ENCODE results near the gene ASF1A. TPM values are rescaled to one million over a fixed set of nuclear protein-coding genes. Genes with fewer than 3 reads are reported as not detected.

ASF1A gene
- total and polyA plus RNA-seq, 10 of the 15 experiments (the other 5 are each of a cell fraction or from before 2014, with no cell fraction given), result 23.7 to 103 (median 31.5) TPM

DNA sequence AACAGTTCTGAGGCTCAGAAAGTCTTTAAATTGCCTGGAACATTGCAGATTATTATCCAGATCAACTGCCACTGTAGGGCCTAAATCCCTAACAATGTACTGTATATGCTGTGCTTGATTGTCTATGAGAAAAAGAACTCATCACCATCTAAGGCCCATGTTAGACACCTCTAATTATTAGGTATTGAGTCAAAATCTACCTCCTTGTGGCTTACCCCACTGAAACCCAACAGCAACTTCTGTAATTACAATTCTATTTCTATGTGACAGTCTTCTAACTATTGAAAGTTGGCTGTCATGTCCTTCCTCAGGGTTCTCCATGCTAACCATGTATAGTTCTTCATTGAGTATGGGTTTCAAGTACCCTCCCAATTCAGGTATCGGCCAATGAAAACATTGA lies 27.1 kb downstream of the ASF1A start:
- CTCF ChIA-PET, result no interaction called here
- DNase-seq (ENCODE audit: low read depth, low spot score), result no peak
- no peaks in the 10 kb centered on the region for H3K79me2 ChIP-seq (ENCODE audit: control insufficient read depth, insufficient read depth, low read length)
- H3K27ac ChIP-seq (ENCODE audit: control insufficient read depth, insufficient read depth), result no peak overlapping the region
- 100% methylated on average over 1 of the region's 1 CpG for WGBS (ENCODE audit: insufficient coverage, insufficient replicate concordance, low lambda C conversion rate, missing lambda C conversion rate)
- RAD21 ChIA-PET (ENCODE audit: unreplicated experiment), result no interaction called here
- H3K4me2 ChIP-seq (ENCODE audit: control insufficient read depth, insufficient read depth), result no peak overlapping the region
- POLR2A ChIA-PET, result interaction anchor here (1.0 kb wide), 1 partner anchor 18 kb away, joined by 3 read pairs; no protein-coding TSS in a partner anchor
- no peaks in the 10 kb centered on the region for H3K4me1 ChIP-seq (ENCODE audit: control insufficient read depth, insufficient read depth, low read length)
- intact Hi-C loops (cut with micrococcal nuclease; ENCODE audit: unreplicated experiment) (no loop called here), in situ Hi-C loops (cut with MboI) (no loop called here)
- no TSS peak for BruUV-seq (replicated peaks)
- H3K9me3 ChIP-seq (replicated peaks; ENCODE audit: control insufficient read depth, insufficient read depth, low read length), result no peaks in the 10 kb centered on the region
- H3K27me3 ChIP-seq (replicated peaks in 1 of 2; ENCODE audit: control insufficient read depth in 2 of 2, insufficient read depth in 2 of 2, low read length in 1 of 2), result no peaks in the 10 kb centered on the region
- H4K20me1 ChIP-seq (ENCODE audit: control insufficient read depth, insufficient read depth), result no peaks in the 10 kb centered on the region
- FAIRE-seq, result no peak
- H3K4me3 ChIP-seq, result no peak overlapping the region
- no peak overlapping the region for H3K9ac ChIP-seq (ENCODE audit: control insufficient read depth, insufficient read depth, low read length)
- no peak overlapping the region for H2AFZ ChIP-seq (ENCODE audit: control insufficient read depth, low read depth, low read length)
- peak; percentile 69 for ATAC-seq
- peaks cover 2 to 25% of the 10 kb centered on the region in 2 experiments for H3K36me3 ChIP-seq (ENCODE audit: control insufficient read depth in 2 of 2, insufficient read depth in 2 of 2, low read length in 1 of 2)
- SMC1A ChIA-PET (ENCODE audit: uncharacterized antibody, unreplicated experiment), result interaction anchor here (2.3 to 3.3 kb wide), 2 partner anchors 8 to 25 kb away, joined by 7 to 13 read pairs; no protein-coding TSS in a partner anchor
- TF ChIP-seq IKZF1 (conservative IDR thresholded peaks at IDR 0.05) (no peak), ASH2L (IDR thresholded peaks at IDR 0.05; ENCODE audit: borderline replicate concordance, low read depth) (no peak), TAF1 (IDR thresholded peaks at IDR 0.05; ENCODE audit: borderline replicate concordance, low read depth, low read length) (no peak), RFX5 (IDR thresholded peaks at IDR 0.05; ENCODE audit: low read depth, low read length) (no peak), BCL11A (IDR thresholded peaks at IDR 0.05; ENCODE audit: low read depth, low read length) (peak; percentile 33; the same call in 1 of the 2 replicates), CEBPZ (IDR thresholded peaks at IDR 0.05; ENCODE audit: low read depth, low read length) (no peak), MEF2B (IDR thresholded peaks at IDR 0.05; ENCODE audit: partially characterized antibody, poor library complexity, severe bottlenecking) (no peak), NRF1 (conservative IDR thresholded peaks at IDR 0.05; ENCODE audit: low read depth, low read length) (no peak), NFYB (IDR thresholded peaks at IDR 0.05; ENCODE audit: insufficient read depth, low read depth, low read length) (no peak), RUNX3 (IDR thresholded peaks at IDR 0.05; ENCODE audit: low read length) (peak; percentile 36), MTA2 (IDR thresholded peaks at IDR 0.05; ENCODE audit: low read depth) (peak; percentile 59), SMAD5 (IDR thresholded peaks at IDR 0.05; ENCODE audit: low read depth) (no peak)

Data from GM12878 (cell line).